Hematopoietic multipotent progenitor cell treated with erythropoietin and hydrocortisone succinate and interleukin-3 and kit ligand, for 4 days (in vitro differentiated cells): ENCODE measurements around the gene CABLES2.
A peak's percentile ranks its signal among the peaks of the same experiment; 100 is the strongest.
"Not testable (repeated sequence)": the region's sequence is repeated elsewhere in the genome, so short reads cannot be mapped to it uniquely, and the experiment has no call there.

Experiments
- DNase-seq: peaks from one replicate; pipeline ENCODE4 v3.0.0-alpha.2; 2015

The CABLES2 gene

DNA sequence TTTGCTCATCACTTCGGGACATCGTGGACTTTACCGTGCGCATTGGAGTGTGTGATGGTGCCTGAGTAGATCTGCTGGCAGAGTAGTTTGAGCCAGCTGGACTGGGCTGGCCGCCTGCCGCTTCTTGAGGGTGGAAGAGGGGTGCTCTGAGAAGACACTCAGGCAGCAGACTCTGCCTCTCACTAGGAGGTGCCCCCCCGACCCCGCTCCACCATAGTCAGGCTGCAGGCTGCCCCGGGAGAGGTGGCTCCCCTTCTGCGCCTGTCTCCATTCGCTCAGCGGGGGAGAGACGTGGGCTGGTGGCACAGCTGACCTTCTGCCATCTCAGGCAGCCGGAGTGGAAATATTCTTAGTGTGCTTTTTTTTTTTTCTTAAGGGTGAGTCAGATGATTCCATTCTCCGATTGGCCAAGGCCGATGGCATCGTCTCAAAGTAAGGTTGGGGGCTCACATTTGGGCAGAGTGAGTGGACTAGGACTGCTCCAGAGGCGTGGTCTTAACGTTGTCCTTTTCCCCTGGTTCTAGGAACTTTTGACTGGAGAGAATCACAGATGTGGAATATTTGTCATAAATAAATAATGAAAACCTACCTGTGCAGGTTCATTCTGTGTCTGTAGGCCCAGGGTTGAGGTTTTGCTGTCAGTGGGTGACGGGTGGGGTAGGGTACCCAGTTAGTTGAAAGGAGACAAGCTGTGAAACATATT, 19.0 kb downstream of the CABLES2 start:
- DNase-seq = no peak

DNA sequence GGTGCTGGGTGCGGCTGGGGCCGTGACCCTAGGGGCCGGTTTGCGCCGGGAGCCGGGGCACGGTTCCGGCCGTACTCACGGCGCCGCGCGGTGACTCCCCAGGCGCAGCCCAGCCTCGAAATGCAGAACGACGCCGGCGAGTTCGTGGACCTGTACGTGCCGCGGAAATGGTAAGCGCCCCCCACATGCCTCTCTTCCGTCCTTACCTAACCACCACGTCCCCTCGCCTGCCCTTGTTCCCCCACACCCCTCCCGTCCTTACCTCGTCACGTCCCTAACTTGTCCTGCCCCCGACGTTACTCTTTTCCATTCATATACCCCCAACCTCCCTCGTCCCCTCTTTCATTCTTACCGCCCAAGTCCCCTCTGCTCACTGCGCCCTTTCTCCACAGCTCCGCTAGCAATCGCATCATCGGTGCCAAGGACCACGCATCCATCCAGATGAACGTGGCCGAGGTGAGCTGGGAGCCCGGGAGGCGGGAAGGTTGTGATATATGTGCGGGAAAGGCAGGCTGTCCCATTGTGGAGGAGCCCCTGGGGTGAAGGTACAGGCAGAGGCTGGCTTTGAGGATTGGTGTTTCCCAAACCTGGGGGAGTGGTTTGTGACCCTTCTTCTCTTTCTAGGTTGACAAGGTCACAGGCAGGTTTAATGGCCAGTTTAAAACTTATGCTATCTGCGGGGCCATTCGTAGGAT, 19.7 kb downstream of the CABLES2 start:
- peak; percentile 46 for DNase-seq

DNA sequence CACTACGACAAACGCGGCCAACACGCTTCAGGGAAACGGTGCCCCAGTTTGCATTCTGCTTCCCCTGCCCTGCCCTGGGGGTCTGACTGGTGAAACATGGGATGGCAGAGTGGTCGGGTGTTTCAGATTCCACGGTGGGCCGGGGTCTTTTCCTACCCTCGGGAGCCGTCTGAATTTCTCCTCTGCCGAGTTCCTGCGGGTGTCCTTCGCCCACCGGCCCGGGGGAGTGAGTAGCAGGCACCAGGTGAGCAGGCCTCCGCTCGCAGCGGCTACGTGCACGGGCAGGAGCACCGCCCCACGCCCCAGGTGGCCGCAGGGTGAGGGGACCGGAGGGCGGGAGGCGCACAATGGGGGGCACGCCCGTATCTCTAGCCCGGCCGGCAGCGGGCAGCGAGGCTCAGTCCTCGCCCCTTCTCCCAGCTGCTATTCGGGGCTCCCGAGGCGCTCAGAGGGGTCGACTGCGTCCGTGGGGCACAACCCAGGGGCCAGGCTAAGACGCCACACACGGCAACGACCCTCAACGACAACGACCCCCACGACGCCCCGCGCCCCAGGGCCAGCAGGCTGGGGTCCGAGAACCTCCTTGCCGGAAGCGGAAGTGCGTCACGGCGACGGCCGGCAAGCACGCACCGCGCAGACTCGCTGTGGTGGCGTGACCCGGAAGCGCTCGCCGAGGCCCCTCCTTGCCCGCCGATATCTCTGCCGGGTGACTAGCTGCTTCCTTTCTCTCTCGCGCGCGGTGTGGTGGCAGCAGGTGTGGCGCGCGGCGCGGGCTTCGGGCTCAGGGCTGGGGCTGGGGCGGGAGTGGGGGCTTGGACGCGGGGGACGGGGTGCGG, 20.5 kb downstream of the CABLES2 start, which contains the start of gene RPS21:
TSS of gene RPS21 (plus strand) at position 721 of the 836 bp plus-strand sequence. CDS start 236 bp downstream, outside the sequence.
- peak; percentile 97 for DNase-seq

DNA sequence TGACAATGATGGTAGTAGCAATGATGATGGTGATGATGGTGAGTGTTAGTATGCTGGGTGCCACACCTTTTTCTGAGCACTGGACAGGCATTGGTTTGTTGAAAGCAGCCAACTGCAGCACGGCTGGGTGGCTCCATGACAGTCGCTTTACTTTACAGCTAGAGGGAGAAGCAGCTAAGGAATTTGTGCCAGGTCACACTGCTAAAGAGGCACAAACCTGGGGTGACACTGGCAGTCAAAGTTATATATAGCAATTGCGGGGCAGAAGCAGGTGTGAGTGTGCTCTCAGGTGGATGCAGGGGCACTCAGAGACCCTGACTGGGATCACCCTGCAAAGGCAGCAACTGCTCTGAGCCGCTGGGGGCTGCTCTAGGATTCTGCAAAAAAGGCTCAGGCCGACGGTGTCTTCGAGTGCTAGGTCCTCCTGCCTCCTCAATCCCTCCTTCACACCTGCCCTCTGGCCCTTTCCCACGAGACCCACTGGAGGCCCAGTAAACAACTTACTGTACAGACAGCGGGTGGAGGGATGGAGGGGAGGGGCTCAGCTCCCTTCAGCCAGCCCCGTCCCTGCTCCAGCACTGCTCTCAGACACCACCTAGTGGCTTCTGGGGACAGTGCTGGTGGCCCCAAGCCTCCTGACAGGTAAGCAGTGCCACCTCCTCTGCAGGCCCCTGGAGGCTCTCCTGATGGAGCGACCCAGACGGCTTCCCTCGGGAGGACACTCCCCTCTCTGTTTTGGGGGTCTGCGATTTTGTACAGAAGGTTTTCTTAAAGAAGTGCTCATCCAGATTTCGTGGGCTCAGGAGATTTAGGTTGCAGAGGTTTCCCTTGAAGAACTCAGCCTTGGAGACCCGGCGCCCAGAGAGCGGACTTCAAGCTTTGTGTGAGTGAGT, 24.5 kb downstream of the CABLES2 start:
- DNase-seq = peak; percentile 88

DNA sequence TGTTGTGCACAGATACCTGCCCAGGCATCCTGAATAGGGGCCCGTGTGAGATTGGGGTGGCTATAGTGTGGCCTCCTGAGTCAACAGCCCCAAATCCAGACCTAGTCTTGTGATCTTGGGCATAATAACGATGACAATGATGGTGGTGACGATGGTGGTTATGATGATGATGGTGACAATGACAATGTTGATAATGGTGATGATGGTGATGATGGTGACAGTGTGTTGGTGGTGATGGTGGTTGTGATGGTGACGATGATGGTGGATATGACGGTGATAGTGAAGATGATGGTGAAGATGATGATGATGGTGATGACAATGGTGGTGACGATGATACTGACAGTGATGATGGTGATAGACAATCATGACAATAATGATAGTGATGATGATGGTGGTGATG, 25.2 kb downstream of the CABLES2 start:
- no peak for DNase-seq

DNA sequence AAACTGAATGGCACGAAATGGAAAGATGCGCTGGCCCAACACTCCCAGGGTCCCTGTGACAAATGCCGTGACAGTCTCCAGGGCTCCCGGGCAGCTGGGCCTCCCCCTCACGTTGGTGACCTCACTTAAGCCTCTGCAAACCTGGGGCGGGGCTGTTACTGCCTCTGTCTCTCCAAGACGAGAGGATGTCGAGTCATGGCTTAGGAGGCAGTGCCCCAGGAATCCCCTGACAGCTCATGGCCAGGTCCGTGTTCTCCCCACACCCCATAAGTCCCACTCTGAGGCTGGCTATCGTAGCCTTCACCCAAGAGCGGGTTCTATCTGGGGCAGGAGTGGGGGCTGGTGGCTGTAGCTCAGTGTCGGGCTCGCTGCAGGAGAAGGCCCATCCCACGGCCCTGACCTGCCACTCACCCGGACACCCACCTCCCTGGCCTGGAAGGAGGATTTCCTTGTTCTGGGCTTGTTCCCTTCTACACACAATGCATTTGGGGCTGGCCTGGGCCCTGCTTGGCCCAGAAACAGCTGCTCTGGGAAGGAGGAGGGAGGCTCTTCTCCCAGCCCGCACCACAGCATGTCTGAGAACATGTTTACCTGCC, 25.8 kb downstream of the CABLES2 start:
- DNase-seq = peak; percentile 64

DNA sequence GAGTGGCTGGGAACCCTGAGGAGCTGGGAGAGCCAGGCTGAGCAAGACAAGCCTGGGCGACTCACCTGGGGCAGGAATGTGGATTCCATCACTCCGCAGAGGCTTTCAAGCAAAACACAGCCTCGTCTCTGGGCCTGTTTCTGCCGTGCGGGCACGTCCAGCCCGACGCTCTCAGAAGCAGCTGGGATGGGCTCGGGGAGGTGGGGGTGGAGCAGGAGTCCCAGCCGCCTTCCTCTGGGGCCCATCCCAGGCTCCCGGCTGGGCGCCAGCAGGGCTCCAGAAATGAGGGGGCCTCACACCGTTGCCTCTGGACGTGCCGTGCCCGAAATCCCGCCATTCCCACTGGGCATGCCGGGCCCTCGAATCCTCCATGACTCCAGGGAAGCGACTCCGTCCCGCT, 28.9 kb downstream of the CABLES2 start:
- no peak for DNase-seq

DNA sequence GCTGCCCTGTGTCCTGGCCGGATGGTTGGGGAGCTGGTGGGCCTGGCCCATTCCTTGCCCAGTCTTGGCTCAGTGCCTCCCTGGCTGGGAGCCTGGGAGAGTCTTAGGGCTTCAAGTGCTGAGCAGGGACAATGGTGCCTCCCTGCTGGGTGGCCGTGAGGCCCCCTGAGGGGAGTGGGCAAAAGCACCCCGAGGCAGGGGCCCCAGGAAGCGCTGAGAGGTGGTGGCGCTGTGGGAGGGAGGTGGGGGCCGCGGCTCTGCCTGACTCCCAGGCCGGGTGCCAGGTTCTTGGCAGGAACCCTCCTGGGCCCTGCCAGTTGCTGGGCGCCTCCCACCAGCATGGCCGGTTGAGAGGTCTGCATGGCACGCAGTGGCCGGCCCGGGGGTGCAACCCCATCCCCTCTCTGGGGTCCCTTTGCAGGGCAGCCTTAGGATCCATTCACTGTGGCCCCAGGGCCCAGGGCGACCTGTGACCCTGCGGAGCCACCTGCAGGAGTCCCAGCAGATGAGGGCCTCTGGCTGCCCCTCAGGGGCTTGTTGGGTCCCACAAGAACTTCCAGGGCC, 29.4 kb downstream of the CABLES2 start:
- no peak for DNase-seq

DNA sequence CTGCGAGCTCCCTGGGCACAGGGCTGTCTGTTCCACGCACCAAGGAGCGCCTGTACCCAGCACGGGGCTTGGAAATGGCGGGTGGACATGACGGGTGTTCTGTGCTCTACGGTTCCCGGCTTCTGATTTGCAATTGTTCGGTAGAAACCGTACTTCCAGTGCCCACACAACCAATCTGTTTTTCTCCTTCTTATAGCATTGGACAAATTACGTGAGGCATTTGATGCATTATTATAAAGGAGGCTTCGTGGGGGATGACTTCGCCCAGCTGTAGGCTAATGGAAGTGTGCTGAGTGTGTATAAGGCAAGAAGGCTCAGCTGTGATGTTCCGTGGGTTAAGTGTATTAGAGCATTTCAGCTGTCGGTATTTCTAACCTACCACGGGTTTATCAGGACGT, 30.0 kb downstream of the CABLES2 start:
- no peak for DNase-seq

DNA sequence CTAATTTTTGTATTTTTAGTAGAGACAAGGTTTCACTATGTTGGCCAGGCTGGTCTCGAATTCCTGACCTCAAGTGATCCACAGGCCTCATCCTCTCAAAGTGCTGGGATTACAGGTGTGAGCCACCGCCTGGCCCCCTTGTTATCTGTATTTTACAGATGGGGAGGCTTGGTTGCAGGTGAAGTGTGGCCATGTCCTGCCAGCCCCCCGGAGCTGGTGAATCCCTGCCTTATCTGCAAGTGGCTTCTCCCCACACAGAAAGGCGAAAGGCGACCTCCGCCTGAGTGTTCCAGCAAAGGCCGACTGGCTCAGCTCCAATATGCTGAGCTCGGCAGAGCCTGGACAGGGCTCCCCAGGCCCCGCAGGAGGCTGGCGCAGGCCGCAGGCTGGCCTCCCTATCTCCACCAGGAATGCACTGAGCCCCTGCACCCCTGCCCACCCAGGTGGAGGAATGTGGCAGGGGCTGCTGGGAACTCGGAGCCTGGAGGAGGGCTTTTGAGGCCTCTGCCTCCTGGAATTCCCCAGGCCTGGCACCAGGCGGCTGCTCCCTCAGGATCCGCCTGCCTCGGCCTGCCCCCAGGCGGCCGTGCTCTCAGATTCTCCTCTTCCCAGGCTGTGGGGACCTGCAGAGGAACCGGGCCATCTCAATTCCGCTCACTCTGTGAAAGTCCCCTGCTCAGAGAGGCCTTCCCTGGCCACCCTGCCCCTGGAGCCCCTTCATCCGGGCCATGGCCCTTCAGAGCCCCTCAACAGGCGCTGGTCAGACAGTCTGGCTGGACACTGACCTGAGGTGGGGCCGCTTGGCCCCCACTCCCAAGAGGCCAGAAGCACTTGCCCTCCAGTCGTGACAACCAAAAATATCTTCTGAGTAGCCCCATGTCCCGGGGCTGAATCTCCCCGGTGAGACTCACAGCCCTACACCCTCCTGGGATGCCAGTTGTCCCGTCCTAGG, 30.7 kb downstream of the CABLES2 start:
- no peak for DNase-seq

DNA sequence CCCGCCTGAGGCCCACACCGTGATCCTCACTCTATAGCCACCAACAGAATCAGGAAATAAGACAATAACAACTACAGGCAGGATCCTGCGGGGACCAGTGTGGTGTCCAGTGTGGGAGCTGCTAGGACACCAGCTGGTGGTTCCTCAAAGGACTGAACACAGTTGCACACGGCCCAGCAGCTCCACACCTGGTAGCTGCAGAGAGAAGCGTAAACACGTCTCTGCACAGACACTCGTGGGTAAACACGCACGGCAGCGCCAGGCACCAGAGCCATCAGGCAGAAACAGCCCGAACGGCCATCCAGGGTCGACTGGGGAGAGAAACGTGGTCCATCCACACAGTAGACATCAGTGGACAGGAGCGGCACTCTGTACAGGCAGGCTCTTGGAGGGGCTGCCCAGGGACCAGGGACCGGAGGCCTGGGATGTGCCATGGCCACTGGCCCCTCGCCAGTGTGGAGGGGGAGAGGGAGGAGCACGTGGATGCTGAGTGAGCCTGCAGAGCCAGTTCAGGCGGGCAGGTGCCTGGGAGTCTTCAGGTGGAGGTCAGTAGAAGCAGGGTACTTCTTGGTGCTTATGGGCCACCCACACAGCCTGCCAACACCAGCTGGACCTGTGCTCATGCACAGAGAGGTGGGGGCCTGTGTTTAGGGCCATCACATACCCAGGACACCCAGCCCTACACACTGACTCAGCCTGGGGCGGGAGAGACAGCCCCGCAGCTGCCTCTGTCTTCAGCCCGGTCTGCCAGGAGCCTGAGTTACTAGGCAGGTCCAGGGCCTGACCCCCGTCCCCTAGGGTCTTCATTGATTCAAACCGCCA, 32.5 kb downstream of the CABLES2 start:
- no peak for DNase-seq

DNA sequence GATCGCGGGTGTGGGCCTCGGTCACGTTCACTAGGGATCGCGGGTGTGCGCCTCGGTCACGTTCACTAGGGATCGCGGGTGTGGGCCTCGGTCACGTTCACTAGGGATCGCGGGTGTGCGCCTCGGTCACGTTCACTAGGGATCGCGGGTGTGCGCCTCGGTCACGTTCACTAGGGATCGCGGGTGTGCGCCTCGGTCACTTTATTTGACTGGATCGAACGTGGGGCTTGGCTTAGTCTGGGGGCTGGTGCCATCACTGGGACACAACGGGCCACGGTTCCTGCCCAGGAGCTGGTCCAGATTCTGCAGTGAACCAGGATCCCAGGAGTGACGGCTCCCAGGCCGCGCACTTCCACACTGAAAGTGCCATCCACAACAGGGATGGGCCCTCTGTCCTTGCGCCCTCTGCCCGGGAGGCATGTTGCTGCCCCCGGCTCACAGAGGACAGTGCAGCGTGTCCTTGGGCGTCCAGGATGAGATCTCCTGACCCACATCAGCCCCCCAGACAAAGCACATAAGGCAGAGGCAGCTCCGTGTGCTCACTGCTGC, 33.4 kb downstream of the CABLES2 start:
- not testable (repeated sequence) for DNase-seq

DNA sequence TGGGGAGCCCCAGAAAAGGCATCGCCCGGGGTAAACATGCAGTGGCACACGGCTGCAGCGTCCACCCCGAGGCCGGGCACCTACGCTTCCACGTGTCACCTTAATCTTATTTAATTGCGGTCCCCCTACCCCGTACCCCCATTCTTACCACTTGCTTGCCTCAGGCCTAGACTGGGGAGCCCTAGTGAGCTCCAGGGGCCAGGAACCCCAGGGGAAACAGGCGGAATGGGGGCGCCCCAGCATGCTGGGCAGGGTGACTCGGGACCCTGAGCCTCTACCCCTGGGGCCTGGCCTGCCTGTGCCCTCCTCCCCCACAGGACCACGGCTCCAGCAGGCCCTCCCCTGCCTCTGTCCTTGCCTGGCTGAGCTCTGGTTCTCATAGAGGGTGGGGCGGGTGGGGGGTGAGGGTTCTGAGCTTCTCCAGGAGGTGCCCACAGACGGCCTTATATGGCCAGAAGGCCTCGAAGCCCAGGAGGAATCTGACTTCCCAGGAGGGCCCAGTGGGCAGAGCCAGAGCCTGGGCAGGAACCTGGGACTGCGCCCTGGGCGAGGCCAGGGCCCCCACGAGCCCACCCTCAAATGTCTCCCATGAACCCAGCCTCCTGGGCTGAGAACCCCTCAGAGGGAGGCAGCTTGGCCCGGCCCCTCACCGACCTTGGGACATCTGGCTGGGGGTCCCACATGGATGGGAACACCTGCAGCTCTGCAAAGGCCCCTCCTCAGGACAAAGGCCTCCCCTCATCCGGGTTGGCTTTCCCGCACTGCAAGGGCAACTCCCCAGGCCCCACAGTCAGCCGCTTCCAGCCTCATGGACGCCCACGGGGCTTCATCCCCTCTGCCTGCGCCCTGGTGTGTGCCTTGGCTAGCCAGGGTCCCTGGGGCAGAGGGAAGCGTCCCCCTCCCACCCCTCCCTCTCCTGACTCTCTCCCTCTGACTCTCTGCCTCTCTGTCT, 34.8 kb downstream of the CABLES2 start:
- DNase-seq = no peak

DNA sequence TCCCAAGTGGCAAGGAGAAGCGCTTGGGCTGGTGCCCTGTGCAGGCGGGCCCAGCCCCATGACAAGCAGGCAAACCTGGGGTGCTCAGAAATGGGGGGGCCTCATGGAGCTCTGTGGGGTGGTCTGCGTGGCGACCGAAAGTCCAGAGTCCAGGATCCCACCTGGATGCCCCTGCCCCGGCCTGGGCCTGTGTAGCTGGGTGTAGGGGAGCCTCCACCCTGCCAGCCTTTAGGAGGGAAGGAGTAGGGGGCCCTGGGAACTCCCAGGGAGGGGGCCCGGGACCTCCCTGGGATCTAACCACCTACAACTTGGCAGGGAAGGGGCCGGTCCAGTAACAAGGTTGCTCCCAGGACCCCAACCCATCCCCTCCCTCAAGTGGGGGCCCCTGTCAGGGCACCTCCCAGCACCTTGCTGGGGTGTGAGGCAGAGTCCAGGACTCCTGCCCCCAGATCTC, 35.5 kb downstream of the CABLES2 start:
- DNase-seq = no peak

DNA sequence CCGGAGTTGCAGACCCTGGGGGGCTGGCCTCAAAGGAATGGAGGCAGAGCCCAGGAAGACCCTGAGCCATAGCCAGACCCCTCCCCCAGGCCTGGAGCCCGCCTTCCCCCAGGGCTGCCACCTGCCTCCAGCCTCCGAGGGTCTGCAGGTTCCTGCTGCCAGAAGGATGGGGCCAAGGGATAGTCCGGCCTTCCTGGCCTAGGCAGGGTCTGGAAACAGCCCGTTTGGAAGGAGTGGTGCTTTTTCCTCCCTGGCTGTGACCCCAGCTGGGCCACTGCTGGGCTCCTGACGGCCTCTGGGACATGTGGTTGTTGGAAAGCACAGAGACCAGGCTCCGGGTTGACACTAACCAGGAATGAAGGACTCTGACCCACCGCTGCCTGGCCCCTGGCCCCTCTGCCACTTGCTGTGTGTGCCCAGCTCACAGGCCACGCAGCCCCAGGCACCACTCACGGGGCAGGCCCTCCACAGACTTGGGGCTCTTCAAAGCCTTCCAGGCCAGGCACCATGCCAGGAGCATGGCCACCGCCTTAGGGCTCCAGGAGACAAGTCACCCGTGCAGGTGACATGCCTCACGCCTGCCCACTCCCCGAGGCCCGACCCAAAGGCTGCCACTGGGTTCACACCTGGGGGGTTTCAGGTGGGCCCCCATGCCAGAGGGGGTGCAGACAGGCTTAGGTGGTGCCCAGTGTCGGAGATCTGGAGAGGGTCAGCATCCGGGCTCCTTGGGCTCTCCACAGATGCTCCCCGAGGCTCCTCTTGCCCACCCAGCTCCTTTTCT, 36.1 kb downstream of the CABLES2 start:
- DNase-seq = no peak

DNA sequence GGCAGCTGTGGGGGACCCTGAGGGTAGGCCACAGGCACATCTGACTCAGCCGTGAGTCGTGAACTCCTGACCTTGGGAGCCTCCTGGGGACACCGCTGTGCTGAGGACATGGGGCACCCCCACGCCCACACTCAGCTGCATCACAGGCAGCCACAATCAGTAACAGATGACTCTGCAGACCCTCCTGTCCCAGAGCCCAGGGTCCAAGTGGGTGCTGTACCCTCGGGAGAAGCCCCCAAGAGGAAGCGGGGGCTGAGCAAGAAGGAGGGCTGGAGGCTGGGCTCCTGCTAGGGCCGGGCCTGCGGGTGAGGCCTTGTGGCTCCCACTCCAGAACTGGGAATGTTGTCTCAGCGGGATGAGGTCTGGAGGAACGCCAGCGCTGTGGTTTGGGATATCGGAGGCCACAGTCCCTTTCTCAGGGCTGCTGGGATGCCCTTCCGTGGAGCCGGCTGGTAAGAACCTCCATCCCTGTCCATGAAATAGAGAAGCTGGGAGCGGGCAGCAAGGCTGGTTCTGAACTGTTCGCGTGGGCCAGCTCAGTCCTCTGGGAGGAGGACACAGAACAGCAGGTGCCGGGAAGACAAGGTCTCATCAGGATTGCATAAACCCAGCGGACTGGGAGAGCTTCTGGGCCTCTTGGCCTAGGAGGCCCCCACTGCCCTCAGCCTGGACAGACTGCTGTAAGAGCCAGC, 36.8 kb downstream of the CABLES2 start:
- DNase-seq = no peak

DNA sequence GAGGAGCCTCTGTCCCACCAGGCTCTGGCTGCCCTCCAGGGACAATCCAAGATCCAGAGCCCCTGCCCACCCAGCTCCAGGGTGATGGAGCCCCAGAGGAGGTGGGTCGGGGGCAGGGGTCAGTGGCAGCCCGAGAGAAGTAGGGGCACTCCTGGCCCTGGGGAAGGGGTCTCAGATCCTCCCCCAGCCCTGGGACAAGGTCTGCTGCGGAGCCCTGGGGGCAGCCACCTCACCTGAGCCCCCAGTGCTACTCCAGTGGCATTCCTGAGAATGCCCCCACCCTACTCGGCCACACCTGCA, 37.3 kb downstream of the CABLES2 start:
- DNase-seq = no peak
